IgD-negative memory B cell (primary cell): ENCODE data around the gene TRNT1. TPM values are rescaled to one million over a fixed set of nuclear protein-coding genes. Genes with fewer than 3 reads are reported as not detected.
A peak's percentile ranks its signal among the peaks of the same experiment; 100 is the strongest.

ENCODE experiments used
- H3K27ac Mint-ChIP-seq, 3 donors: one replicate each; pipeline ENCODE4 v1.8.0; 2020 to 2022; ENCODE audit warnings: mild to moderate bottlenecking in 3 of 3, mixed read lengths in 3 of 3, moderate library complexity in 1 of 3
- H3K27me3 Mint-ChIP-seq: one replicate; pipeline ENCODE4 v1.8.0; 2021; ENCODE audit warnings: mixed read lengths
- H3K36me3 Mint-ChIP-seq: one replicate; pipeline ENCODE4 v1.8.0; 2020; ENCODE audit warnings: mild to moderate bottlenecking, mixed read lengths
- H3K4me1 Mint-ChIP-seq, 3 donors: one replicate each; pipeline ENCODE4 v1.8.0; 2020 to 2022; ENCODE audit warnings: mixed read lengths in 3 of 3, mild to moderate bottlenecking in 1 of 3
- H3K4me3 Mint-ChIP-seq, 4 donors: one replicate each; pipeline ENCODE4 v1.8.0; 2020 to 2022; ENCODE audit warnings: mild to moderate bottlenecking in 4 of 4, mixed read lengths in 4 of 4, moderate library complexity in 3 of 4
- H3K9me3 Mint-ChIP-seq, 3 donors: one replicate each; pipeline ENCODE4 v1.8.0; 2020 to 2021; ENCODE audit warnings: mixed read lengths in 3 of 3, mild to moderate bottlenecking in 1 of 3
- polyA plus RNA-seq: library from polyadenylated mRNA; unstranded; fragments of 300-500 nt; fragmentation: Illumina TruSeq; gene quantifications from one replicate; pipeline ENCODE4 v1.2.3, GENCODE V29; 2021

The TRNT1 gene
- polyA plus RNA-seq, 1 donor from 2014 or later, result 21.0 TPM

- no peaks in the 10 kb centered on the region for H3K9me3 Mint-ChIP-seq
Observed at GRCh38 chr3:3134750-3135448, 8.2 kb downstream of the TRNT1 start.

GRCh38 chr3:3137526-3137925, 10.8 kb downstream of the TRNT1 start:
- Mint-ChIP-seq H3K9me3 (no peaks in the 10 kb centered on the region), H3K4me3 (no peak overlapping the region), H3K36me3 (peaks cover 4% of the 10 kb centered on the region), H3K4me1 (peaks cover 18 to 31% (median 29%) of the 10 kb centered on the region in 3 donors), H3K27me3 (no peaks in the 10 kb centered on the region), H3K27ac (peak overlapping the region in 1 of 3 donors; percentile 30)

More at GRCh38 chr3:3134750-3135448, 8.2 kb downstream of the TRNT1 start:
- peak overlapping the region in 2 of 3 donors; percentile 29 for H3K27ac Mint-ChIP-seq
- peaks cover 8% of the 10 kb centered on the region for H3K36me3 Mint-ChIP-seq
- H3K27me3 Mint-ChIP-seq, result no peaks in the 10 kb centered on the region
- no peak overlapping the region for H3K4me3 Mint-ChIP-seq
- H3K4me1 Mint-ChIP-seq, result peaks cover 18 to 31% (median 29%) of the 10 kb centered on the region in 3 donors

- no peaks in the 10 kb centered on the region for H3K9me3 Mint-ChIP-seq
- H3K27ac Mint-ChIP-seq, result peak overlapping the region in 1 of 3 donors; percentile 53
- H3K36me3 Mint-ChIP-seq, result peaks cover 4% of the 10 kb centered on the region
- H3K4me1 Mint-ChIP-seq, result peaks cover 3 to 14% (median 6%) of the 10 kb centered on the region in 3 donors
- no peak overlapping the region for H3K4me3 Mint-ChIP-seq
- H3K27me3 Mint-ChIP-seq, result no peaks in the 10 kb centered on the region
Observed at GRCh38 chr3:3141939-3142338, 15.2 kb downstream of the TRNT1 start.

- no peaks in the 10 kb centered on the region for H3K9me3 Mint-ChIP-seq
- no peak overlapping the region for H3K27ac Mint-ChIP-seq
- H3K4me3 Mint-ChIP-seq, result no peak overlapping the region
- peaks cover 7% of the 10 kb centered on the region for H3K36me3 Mint-ChIP-seq
- peaks cover 0 to 7% (median 1%) of the 10 kb centered on the region in 3 donors for H3K4me1 Mint-ChIP-seq
- no peaks in the 10 kb centered on the region for H3K27me3 Mint-ChIP-seq
Observed at GRCh38 chr3:3145831-3146230, 19.1 kb downstream of the TRNT1 start.

- Mint-ChIP-seq H3K36me3 (peaks cover 8% of the 10 kb centered on the region), H3K4me1 (peaks cover 0 to 7% (median 1%) of the 10 kb centered on the region in 3 donors), H3K27ac (peak overlapping the region in 1 of 3 donors; percentile 59), H3K27me3 (no peaks in the 10 kb centered on the region), H3K4me3 (no peak overlapping the region), H3K9me3 (no peaks in the 10 kb centered on the region)
Observed at GRCh38 chr3:3149560-3149959, 22.8 kb downstream of the TRNT1 start.

GRCh38 chr3:3151513-3151912, 24.8 kb downstream of the TRNT1 start:
- Mint-ChIP-seq H3K4me3 (no peak overlapping the region), H3K36me3 (peaks cover 4% of the 10 kb centered on the region), H3K27ac (no peak overlapping the region), H3K27me3 (no peaks in the 10 kb centered on the region), H3K9me3 (no peaks in the 10 kb centered on the region), H3K4me1 (peaks cover 0 to 4% (median 2%) of the 10 kb centered on the region in 3 donors)

- H3K9me3 Mint-ChIP-seq, result no peaks in the 10 kb centered on the region
- H3K27ac Mint-ChIP-seq, result peak overlapping the region in 1 of 3 donors; percentile 76
- H3K36me3 Mint-ChIP-seq, result peaks cover 8% of the 10 kb centered on the region
- H3K4me3 Mint-ChIP-seq, result no peak overlapping the region
- peaks cover 0 to 4% (median 2%) of the 10 kb centered on the region in 3 donors for H3K4me1 Mint-ChIP-seq
- no peaks in the 10 kb centered on the region for H3K27me3 Mint-ChIP-seq
Observed at GRCh38 chr3:3154879-3155610, 28.3 kb downstream of the TRNT1 start.

- Mint-ChIP-seq H3K36me3 (peaks cover 4% of the 10 kb centered on the region), H3K4me3 (no peak overlapping the region), H3K4me1 (peaks cover 0 to 2% (median 0%) of the 10 kb centered on the region in 3 donors), H3K27me3 (no peaks in the 10 kb centered on the region), H3K27ac (no peak overlapping the region), H3K9me3 (no peaks in the 10 kb centered on the region)
Observed at GRCh38 chr3:3157484-3157883, 30.7 kb downstream of the TRNT1 start.

GRCh38 chr3:3160826-3161225, 34.1 kb downstream of the TRNT1 start:
- Mint-ChIP-seq H3K27ac (no peak overlapping the region), H3K4me1 (no peaks in the 10 kb centered on the region), H3K36me3 (peaks cover 4% of the 10 kb centered on the region), H3K4me3 (no peak overlapping the region), H3K9me3 (no peaks in the 10 kb centered on the region), H3K27me3 (no peaks in the 10 kb centered on the region)

- H3K36me3 Mint-ChIP-seq, result peaks cover 6% of the 10 kb centered on the region
- H3K9me3 Mint-ChIP-seq, result no peaks in the 10 kb centered on the region
- peak overlapping the region in 1 of 3 donors; percentile 26 for H3K27ac Mint-ChIP-seq
- H3K4me3 Mint-ChIP-seq, result no peak overlapping the region
- H3K4me1 Mint-ChIP-seq, result no peaks in the 10 kb centered on the region
- no peaks in the 10 kb centered on the region for H3K27me3 Mint-ChIP-seq
Observed at GRCh38 chr3:3165241-3165640, 38.5 kb downstream of the TRNT1 start.

GRCh38 chr3:3165650-3166049, 38.9 kb downstream of the TRNT1 start:
- Mint-ChIP-seq H3K4me1 (no peaks in the 10 kb centered on the region), H3K4me3 (no peak overlapping the region), H3K9me3 (no peaks in the 10 kb centered on the region), H3K27ac (peak overlapping the region in 1 of 3 donors; percentile 1), H3K27me3 (no peaks in the 10 kb centered on the region), H3K36me3 (peaks cover 6% of the 10 kb centered on the region)

GRCh38 chr3:3170998-3171397, 44.3 kb downstream of the TRNT1 start:
- H3K36me3 Mint-ChIP-seq, result peaks cover 6% of the 10 kb centered on the region
- no peaks in the 10 kb centered on the region for H3K9me3 Mint-ChIP-seq
- peak overlapping the region in 2 of 3 donors; percentile 12 to 93 for H3K27ac Mint-ChIP-seq
- H3K27me3 Mint-ChIP-seq, result no peaks in the 10 kb centered on the region
- peaks cover 17 to 36% (median 27%) of the 10 kb centered on the region in 3 donors for H3K4me1 Mint-ChIP-seq
- H3K4me3 Mint-ChIP-seq, result no peak overlapping the region

- no peaks in the 10 kb centered on the region for H3K27me3 Mint-ChIP-seq
- H3K36me3 Mint-ChIP-seq, result peaks cover 3% of the 10 kb centered on the region
- H3K4me1 Mint-ChIP-seq, result peaks cover 31 to 47% (median 37%) of the 10 kb centered on the region in 3 donors
- peak overlapping the region; percentile 39 to 82 (median 71) for H3K27ac Mint-ChIP-seq
- H3K9me3 Mint-ChIP-seq, result no peaks in the 10 kb centered on the region
- peak overlapping the region in 2 of 4 donors; percentile 1 to 84 for H3K4me3 Mint-ChIP-seq
Observed at GRCh38 chr3:3172627-3173026, 45.9 kb downstream of the TRNT1 start.

GRCh38 chr3:3177861-3178497, 51.2 kb downstream of the TRNT1 start:
- Mint-ChIP-seq H3K36me3 (peaks cover 3% of the 10 kb centered on the region), H3K4me1 (peaks cover 43 to 44% (median 44%) of the 10 kb centered on the region in 3 donors), H3K9me3 (no peaks in the 10 kb centered on the region), H3K27ac (peak overlapping the region; percentile 15 to 83 (median 52)), H3K4me3 (peak overlapping the region; percentile 92 to 94 (median 94)), H3K27me3 (no peaks in the 10 kb centered on the region)
